PC-9 (cell line): ENCODE results near the gene VAC14. TPM values are rescaled to one million over a fixed set of nuclear protein-coding genes. Genes with fewer than 3 reads are reported as not detected.

ENCODE experiments used
- BruUV-seq: library from RNA; stranded (reverse); fragments of 400-500 nt; replicated peaks from 2 replicates; lab custom pipeline; 2021; lab: Mats Ljungman, UMichigan
- CTCF ChIA-PET: fragments of 300-600 bp; sonication (Branson Sonifier 250); formaldehyde crosslinking; loops from one replicate; lab custom pipeline; 2022; ENCODE audit warnings: antibody characterized with exemption; lab: Charles Lee
- POLR2A ChIA-PET: fragments of 300-600 bp; sonication (Branson Sonifier 250); formaldehyde crosslinking; loops from one replicate; lab custom pipeline; 2022; ENCODE audit warnings: antibody characterized with exemption; ENCODE audit not compliant: unreplicated experiment; lab: Charles Lee
- DNase-seq, 2 experiments: peaks; one replicate each; pipeline versions ENCODE4 v3.0.0 to v3.0.0-alpha.2; 2015 to 2022; ENCODE audit warnings: mixed read lengths in 1 of 2
- H2AFZ ChIP-seq: fragments of 200-600 bp; sonication (generic); 2 replicates; pipeline ENCODE4 v1.8.1; 2017; ENCODE audit warnings: antibody characterized with exemption
- H3F3A ChIP-seq: fragments of 200-600 bp; sonication (generic); 2 replicates; pipeline ENCODE4 v1.8.1; 2017; ENCODE audit warnings: antibody characterized with exemption, mild to moderate bottlenecking, low read depth; ENCODE audit not compliant: insufficient read depth
- H3K27ac ChIP-seq: fragments of 200-600 bp; sonication (generic); 2 replicates; pipeline ENCODE4 v1.6.1; 2016; ENCODE audit warnings: mixed run types
- H3K27me3 ChIP-seq: fragments of 200-600 bp; sonication (generic); 2 replicates; pipeline ENCODE4 v1.6.1; 2016; ENCODE audit warnings: low read depth, mixed run types; ENCODE audit not compliant: insufficient read depth
- H3K36me3 ChIP-seq: fragments of 200-600 bp; sonication (generic); 2 replicates; pipeline ENCODE4 v1.6.1; 2016; ENCODE audit warnings: low read depth, mixed run types
- H3K4me1 ChIP-seq: fragments of 200-600 bp; sonication (generic); replicated peaks from 2 replicates; pipeline ENCODE4 v1.6.1; 2016; ENCODE audit warnings: mixed run types; ENCODE audit not compliant: insufficient read depth
- H3K4me2 ChIP-seq: fragments of 200-600 bp; sonication (generic); 2 replicates; pipeline ENCODE4 v1.6.1; 2017; ENCODE audit warnings: mixed run types
- H3K4me3 ChIP-seq: fragments of 200-600 bp; sonication (generic); 2 replicates; pipeline ENCODE4 v1.6.1; 2016; ENCODE audit warnings: mixed run types
- H3K79me2 ChIP-seq: fragments of 200-600 bp; sonication (generic); 2 replicates; pipeline ENCODE4 v1.6.1; 2017; ENCODE audit warnings: low read depth, mixed run types
- H3K9me2 ChIP-seq: fragments of 200-600 bp; sonication (generic); 2 replicates; pipeline ENCODE4 v1.8.1; 2017; ENCODE audit warnings: mild to moderate bottlenecking; ENCODE audit not compliant: insufficient read depth
- H3K9me3 ChIP-seq: fragments of 200-600 bp; sonication (generic); 2 replicates; pipeline ENCODE4 v1.8.1; 2016; ENCODE audit warnings: low read depth; ENCODE audit not compliant: insufficient read depth
- H4K20me1 ChIP-seq: fragments of 200-600 bp; sonication (generic); 2 replicates; pipeline ENCODE4 v1.8.1; 2017; ENCODE audit not compliant: insufficient read depth
- EZH2 ChIP-seq: fragments of 200-600 bp; sonication (generic); IDR thresholded peaks from 2 replicates; pipeline ENCODE4 v1.8.0; 2017; ENCODE audit warnings: antibody characterized with exemption, low read depth
- intact Hi-C: fragments of 100-400 bp; cut with micrococcal nuclease; formaldehyde crosslinking; loops from one replicate; pipeline ENCODE4 v1.10.0; 2022; ENCODE audit not compliant: unreplicated experiment
- total RNA-seq: library from RNA; stranded (reverse); gene quantifications from 2 replicates; pipeline ENCODE4 v1.2.3, GENCODE V29; 2021
- TF ChIP-seq, protein P1 (sequence below): fragments of 200-600 bp; sonication (generic); conservative IDR thresholded peaks from 2 replicates; pipeline ENCODE4 v1.6.1; 2017; ENCODE audit warnings: mixed run types, antibody characterized with exemption, mild to moderate bottlenecking, moderate library complexity

Gene VAC14
- total RNA-seq, 1 experiment from 2014 or later = 46.8 TPM

- Histone ChIP-seq H3F3A (no peaks in the 10 kb centered on the region), H3K79me2 (no peaks in the 10 kb centered on the region), H4K20me1 (no peaks in the 10 kb centered on the region), H3K4me2 (no peak overlapping the region), H2AFZ (no peak overlapping the region), H3K36me3 (no peaks in the 10 kb centered on the region), H3K9me2 (no peaks in the 10 kb centered on the region), H3K27ac (no peak overlapping the region), H3K4me3 (no peak overlapping the region), H3K9me3 (no peaks in the 10 kb centered on the region), H3K27me3 (no peaks in the 10 kb centered on the region), H3K4me1 (no peaks in the 10 kb centered on the region)
- ChIA-PET POLR2A (no interaction called here), CTCF (no interaction called here)
- intact Hi-C loops = no loop called here
- no peak for DNase-seq
- no TSS peak for BruUV-seq
- TF ChIP-seq, protein P1, sequence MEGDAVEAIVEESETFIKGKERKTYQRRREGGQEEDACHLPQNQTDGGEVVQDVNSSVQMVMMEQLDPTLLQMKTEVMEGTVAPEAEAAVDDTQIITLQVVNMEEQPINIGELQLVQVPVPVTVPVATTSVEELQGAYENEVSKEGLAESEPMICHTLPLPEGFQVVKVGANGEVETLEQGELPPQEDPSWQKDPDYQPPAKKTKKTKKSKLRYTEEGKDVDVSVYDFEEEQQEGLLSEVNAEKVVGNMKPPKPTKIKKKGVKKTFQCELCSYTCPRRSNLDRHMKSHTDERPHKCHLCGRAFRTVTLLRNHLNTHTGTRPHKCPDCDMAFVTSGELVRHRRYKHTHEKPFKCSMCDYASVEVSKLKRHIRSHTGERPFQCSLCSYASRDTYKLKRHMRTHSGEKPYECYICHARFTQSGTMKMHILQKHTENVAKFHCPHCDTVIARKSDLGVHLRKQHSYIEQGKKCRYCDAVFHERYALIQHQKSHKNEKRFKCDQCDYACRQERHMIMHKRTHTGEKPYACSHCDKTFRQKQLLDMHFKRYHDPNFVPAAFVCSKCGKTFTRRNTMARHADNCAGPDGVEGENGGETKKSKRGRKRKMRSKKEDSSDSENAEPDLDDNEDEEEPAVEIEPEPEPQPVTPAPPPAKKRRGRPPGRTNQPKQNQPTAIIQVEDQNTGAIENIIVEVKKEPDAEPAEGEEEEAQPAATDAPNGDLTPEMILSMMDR = no peak
- TF ChIP-seq EZH2 = no peak
Observed at GRCh38 chr16:70736465-70737376, 64.2 kb downstream of the VAC14 start.

DNA sequence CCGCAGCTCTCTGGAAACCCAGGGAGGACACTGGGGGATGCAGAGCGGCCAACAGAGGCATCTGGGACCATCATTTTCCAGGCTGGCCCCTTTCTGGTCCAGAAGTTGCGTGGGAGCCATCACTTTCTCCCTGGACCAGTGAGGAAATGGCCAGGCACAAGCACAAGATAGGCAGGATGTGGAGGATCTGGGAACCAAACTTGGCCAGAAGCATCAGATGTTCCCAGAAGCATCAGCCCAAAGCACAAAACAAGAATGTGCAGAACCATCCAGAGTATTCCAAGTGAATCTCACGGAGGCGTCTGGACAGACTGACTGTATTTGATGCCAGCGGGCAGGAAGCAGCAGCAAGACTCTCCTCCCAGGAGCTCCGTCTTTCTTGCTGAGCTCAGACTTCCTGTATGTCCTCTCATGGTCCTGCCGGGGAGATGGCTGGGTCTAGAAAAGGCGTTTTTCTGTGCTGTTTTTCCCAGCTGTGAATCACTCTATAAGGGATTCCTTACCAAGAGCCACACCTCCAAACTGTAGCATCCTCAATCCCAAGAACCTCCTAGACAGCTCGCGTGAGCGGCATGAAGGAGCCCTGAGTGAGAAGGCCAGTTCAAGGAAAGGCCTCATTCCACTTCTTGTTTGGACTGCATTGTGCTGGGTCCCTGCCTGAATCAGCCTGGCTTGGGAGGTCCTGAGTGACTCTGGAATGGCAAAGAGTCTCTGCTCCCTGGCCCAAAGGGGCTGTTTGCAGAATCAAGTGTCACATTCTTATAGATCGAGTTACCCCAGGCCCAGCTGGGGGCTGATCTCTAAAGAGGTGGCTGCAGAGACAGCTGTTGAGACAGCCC is 65.6 kb downstream of the VAC14 start:
- ChIA-PET CTCF (no interaction called here), POLR2A (interaction anchor here (0.6 kb wide), 2 partner anchors 20 to 46 kb away, joined by 5 to 8 read pairs; no protein-coding TSS in a partner anchor)
- intact Hi-C loops = no loop called here
- Histone ChIP-seq H3K27me3 (no peaks in the 10 kb centered on the region), H3K27ac (no peak overlapping the region), H3K9me2 (no peaks in the 10 kb centered on the region), H3K4me1 (no peaks in the 10 kb centered on the region), H3K9me3 (no peaks in the 10 kb centered on the region), H3K4me3 (no peak overlapping the region), H4K20me1 (no peaks in the 10 kb centered on the region), H3K79me2 (no peaks in the 10 kb centered on the region), H3F3A (no peaks in the 10 kb centered on the region), H3K36me3 (0 out of 2 replicates have a peak, but pooled peaks cover 4% of the 10 kb centered on the region), H3K4me2 (no peak overlapping the region), H2AFZ (no peak overlapping the region)
- TF ChIP-seq, protein P1 = no peak
- DNase-seq = no peak
- no TSS peak for BruUV-seq

- POLR2A ChIA-PET = interaction anchor here (0.6 kb wide), 2 partner anchors 19 to 45 kb away, joined by 5 to 8 read pairs; no protein-coding TSS in a partner anchor
- H3K27me3 ChIP-seq = no peaks in the 10 kb centered on the region
- H3K4me3 ChIP-seq = no peak overlapping the region
- no peaks in the 10 kb centered on the region for H3K9me3 ChIP-seq
- no peaks in the 10 kb centered on the region for H3K9me2 ChIP-seq
- 0 out of 2 replicates have a peak, but pooled peaks cover 4% of the 10 kb centered on the region for H3K36me3 ChIP-seq
- no peak for DNase-seq
- H3F3A ChIP-seq = no peaks in the 10 kb centered on the region
- H3K4me2 ChIP-seq = no peak overlapping the region
- no peak overlapping the region for H2AFZ ChIP-seq
- intact Hi-C loops = no loop called here
- H3K4me1 ChIP-seq = no peaks in the 10 kb centered on the region
- BruUV-seq = no TSS peak
- CTCF ChIA-PET = no interaction called here
- H3K79me2 ChIP-seq = no peaks in the 10 kb centered on the region
- H3K27ac ChIP-seq = no peak overlapping the region
- TF ChIP-seq EZH2 = no peak
- TF ChIP-seq, protein P1 = no peak
- H4K20me1 ChIP-seq = no peaks in the 10 kb centered on the region
Observed at GRCh38 chr16:70734522-70735095, 66.3 kb downstream of the VAC14 start.
